GM12878 (cell line): Measurements from ENCODE around the gene CRYBA1. TPM values are rescaled to one million over a fixed set of nuclear protein-coding genes. Genes with fewer than 3 reads are reported as not detected.

Source experiments
- ATAC-seq: fragments of 200-7000 bp; cut with Tn5 transposase; 3 replicates; pipeline ENCODE4 v1.9.1; 2020; ENCODE audit warnings: mild to moderate bottlenecking, moderate library complexity
- BruUV-seq: library from RNA; stranded (reverse); fragments of 400-500 nt; replicated peaks from 2 replicates; lab custom pipeline; 2021; lab: Mats Ljungman, UMichigan
- CTCF ChIA-PET: fragments of 300-600 bp; sonication (Branson Sonifier 250); formaldehyde crosslinking; extraction: SDS; loops from one replicate; lab custom pipeline; 2021; ENCODE audit warnings: inconsistent platforms; lab: Yijun Ruan, JAX
- POLR2A ChIA-PET: fragments of 350-600 bp; formaldehyde crosslinking; extraction: SDS; loops from one replicate; lab custom pipeline; 2021; ENCODE audit warnings: inconsistent platforms; lab: Charles Lee
- RAD21 ChIA-PET: fragments of 300-600 bp; sonication (Branson Sonifier 250); formaldehyde crosslinking; loops from one replicate; lab custom pipeline; 2023; ENCODE audit warnings: antibody characterized with exemption; ENCODE audit not compliant: unreplicated experiment; lab: Charles Lee
- SMC1A ChIA-PET: fragments of 300-600 bp; sonication (Branson Sonifier 250); formaldehyde crosslinking; loops from one replicate; lab custom pipeline; 2023; ENCODE audit not compliant: unreplicated experiment, uncharacterized antibody; lab: Charles Lee
- DNase-seq: peaks from one replicate; pipeline ENCODE4 v3.0.0-alpha.2; 2011; ENCODE audit warnings: low read depth, low spot score
- FAIRE-seq: peaks from 3 replicates; lab custom pipeline; 2011; peaks lifted over from hg19 to GRCh38; lab: Jason Lieb, UNC
- H2AFZ ChIP-seq: 2 replicates; pipeline ENCODE4 v1.6.0; 2011; ENCODE audit warnings: low read depth, low read length, control low read depth; ENCODE audit not compliant: control insufficient read depth
- H3K27ac ChIP-seq: 2 replicates; pipeline ENCODE4 v1.5.1; 2011; ENCODE audit warnings: control low read depth; ENCODE audit not compliant: control insufficient read depth, insufficient read depth
- H3K27me3 ChIP-seq, 2 experiments: replicated peaks in 1 of 2; 2 replicates each; pipeline versions ENCODE4 v1.6.0 to v1.6.1; 2011; ENCODE audit warnings: low read length in 1 of 2; ENCODE audit not compliant: control insufficient read depth in 2 of 2, insufficient read depth in 2 of 2
- H3K36me3 ChIP-seq, 2 experiments: 2 replicates each; pipeline ENCODE4 v1.5.1; 2011; ENCODE audit warnings: low read length in 1 of 2; ENCODE audit not compliant: control insufficient read depth in 2 of 2, insufficient read depth in 2 of 2
- H3K4me1 ChIP-seq: 2 replicates; pipeline ENCODE4 v1.6.1; 2011; ENCODE audit warnings: mild to moderate bottlenecking, low read length, moderate library complexity, mixed read lengths; ENCODE audit not compliant: control insufficient read depth, insufficient read depth
- H3K4me2 ChIP-seq: 2 replicates; pipeline ENCODE4 v1.6.0; 2011; ENCODE audit warnings: control low read depth; ENCODE audit not compliant: control insufficient read depth, insufficient read depth
- H3K4me3 ChIP-seq: fragments of 200-600 bp; sonication (generic); 2 replicates; pipeline ENCODE4 v1.5.1; 2016
- H3K79me2 ChIP-seq: 2 replicates; pipeline ENCODE4 v1.6.0; 2011; ENCODE audit warnings: low read length; ENCODE audit not compliant: control insufficient read depth, insufficient read depth
- H3K9ac ChIP-seq: 2 replicates; pipeline ENCODE4 v1.8.0; 2011; ENCODE audit warnings: low read length, control low read depth, mixed read lengths; ENCODE audit not compliant: control insufficient read depth, insufficient read depth
- H3K9me3 ChIP-seq: replicated peaks from 3 replicates; pipeline ENCODE4 v1.5.1; 2011; ENCODE audit warnings: mild to moderate bottlenecking, low read length; ENCODE audit not compliant: control insufficient read depth, insufficient read depth
- H4K20me1 ChIP-seq: 2 replicates; pipeline ENCODE4 v1.6.0; 2011; ENCODE audit not compliant: control insufficient read depth, insufficient read depth
- CEBPZ ChIP-seq: fragments of 150-350 bp; IDR thresholded peaks from 2 replicates; pipeline ENCODE4 v1.6.1; 2016; ENCODE audit warnings: low read depth, low read length
- CREB1 ChIP-seq: IDR thresholded peaks from 2 replicates; pipeline ENCODE4 v1.6.1; 2012; ENCODE audit warnings: low read depth, mild to moderate bottlenecking, inconsistent platforms
- E2F8 ChIP-seq: fragments of 450-650 bp; IDR thresholded peaks from 2 replicates; pipeline ENCODE4 v1.6.1; 2018; ENCODE audit warnings: mild to moderate bottlenecking, low read depth, moderate library complexity; ENCODE audit not compliant: partially characterized antibody
- NR2C1 ChIP-seq: fragments of 450-650 bp; IDR thresholded peaks from 2 replicates; pipeline ENCODE4 v1.6.1; 2017; ENCODE audit warnings: antibody characterized with exemption, mild to moderate bottlenecking, moderate library complexity
- NR2C2 ChIP-seq: IDR thresholded peaks from 2 replicates; pipeline ENCODE4 v1.6.1; 2011; ENCODE audit warnings: borderline replicate concordance, low read depth; ENCODE audit not compliant: control insufficient read depth, insufficient read length
- PML ChIP-seq: IDR thresholded peaks from 2 replicates; pipeline ENCODE4 v1.6.1; 2012; ENCODE audit warnings: low read length, inconsistent platforms
- POLR2AphosphoS5 ChIP-seq: IDR thresholded peaks from 2 replicates; pipeline ENCODE4 v1.6.1; 2011; ENCODE audit warnings: mild to moderate bottlenecking, low read length, inconsistent platforms
- RELA ChIP-seq: fragments of 450-650 bp; IDR thresholded peaks from 2 replicates; pipeline ENCODE4 v1.8.0; 2014; ENCODE audit warnings: borderline replicate concordance; ENCODE audit not compliant: partially characterized antibody
- RUNX3 ChIP-seq: IDR thresholded peaks from 2 replicates; pipeline ENCODE4 v1.6.1; 2012; ENCODE audit warnings: low read length, inconsistent platforms
- WRNIP1 ChIP-seq: IDR thresholded peaks from 2 replicates; pipeline ENCODE4 v1.6.1; 2011; ENCODE audit warnings: low read depth, low read length, improper control_type of control experiment, borderline replicate concordance
- ZNF24 ChIP-seq: fragments of 450-650 bp; IDR thresholded peaks from 2 replicates; pipeline ENCODE4 v1.6.1; 2017; ENCODE audit warnings: antibody characterized with exemption, mild to moderate bottlenecking
- ZNF592 ChIP-seq: fragments of 450-650 bp; IDR thresholded peaks from 2 replicates; pipeline ENCODE4 v1.6.1; 2017; ENCODE audit warnings: mild to moderate bottlenecking, moderate library complexity
- ZNF622 ChIP-seq: fragments of 450-650 bp; IDR thresholded peaks from 2 replicates; pipeline ENCODE4 v1.6.1; 2017; ENCODE audit warnings: mild to moderate bottlenecking, inconsistent platforms
- WGBS: methylation state at CpG from one replicate; pipeline ENCODE4 v1.1.6; 2016; ENCODE audit warnings: low lambda C conversion rate; ENCODE audit not compliant: insufficient replicate concordance, insufficient coverage; ENCODE audit errors: missing lambda C conversion rate; 5-methylcytosine and 5-hydroxymethylcytosine counted together
- in situ Hi-C: fragments of 300-500 bp; cut with MboI; formaldehyde crosslinking; loops from 9 replicates; pipeline ENCODE4 v1.14.3; 2018; ENCODE audit warnings: mixed read lengths
- intact Hi-C: fragments of 100-400 bp; cut with micrococcal nuclease; formaldehyde crosslinking; loops from one replicate; pipeline ENCODE4 v1.14.2; 2022; ENCODE audit not compliant: unreplicated experiment
- polyA plus RNA-seq, 11 experiments: library from polyadenylated mRNA; depleted of rRNA in 4 of 11; unstranded in 6 of 11; stranded (reverse) in 5 of 11; fragments of >200 nt; fragmentation: Nextera tagmentation in 4 of 11; fragmentation: Illumina TruSeq in 1 of 11; extraction: Ambion mirVana in 4 of 11; extraction: Trizol in 1 of 11; gene quantifications; 1 replicate in 1 of 11; 2 replicates in 10 of 11; pipeline versions ENCODE4 v1.2.1 to v1.2.3, GENCODE V29; 2011 to 2016; ENCODE audit warnings: inconsistent platforms in 2 of 11, missing spikeins in 2 of 11, low read depth in 1 of 11
- total RNA-seq, 4 experiments: library from RNA; depleted of rRNA in 3 of 4; stranded (reverse); fragments of >200 nt in 3 of 4; fragmentation: Illumina TruSeq in 1 of 4; extraction: Trizol in 1 of 4; gene quantifications; 2 replicates each; pipeline versions ENCODE4 v1.2.1 to v1.2.3, GENCODE V29; 2013 to 2021

CRYBA1 gene
- total and polyA plus RNA-seq, 10 of the 15 experiments (the other 5 are each of a cell fraction or from before 2014, with no cell fraction given), result not detected

- TF ChIP-seq CEBPZ, result no peak
- TF ChIP-seq RELA, result no peak
- no peak for TF ChIP-seq CREB1
- TF ChIP-seq POLR2AphosphoS5, result no peak
Measured at GRCh38 chr17:29245401-29245800, 1.3 kb upstream of the CRYBA1 start (continued).

GRCh38 chr17:29247219-29247618, 560 bp downstream of the CRYBA1 start:
- TF ChIP-seq ZNF24 (no peak), NR2C2 (no peak), ZNF592 (no peak), PML (no peak), E2F8 (no peak), ZNF622 (no peak), WRNIP1 (no peak), NR2C1 (no peak), RUNX3 (no peak)
- Histone ChIP-seq H4K20me1 (no peaks in the 10 kb centered on the region), H3K9ac (no peak overlapping the region), H3K9me3 (no peaks in the 10 kb centered on the region), H3K4me1 (no peaks in the 10 kb centered on the region), H3K27ac (no peak overlapping the region), H3K4me3 (no peak overlapping the region), H3K4me2 (no peak overlapping the region), H3K36me3 (no peaks in the 10 kb centered on the region), H2AFZ (no peak overlapping the region), H3K27me3 (no peaks in the 10 kb centered on the region), H3K79me2 (no peaks in the 10 kb centered on the region)
- RAD21 ChIA-PET, result no interaction called here
- DNase-seq, result no peak
- CTCF ChIA-PET, result no interaction called here
- intact Hi-C loops, result no loop called here
- in situ Hi-C loops, result no loop called here
- SMC1A ChIA-PET, result interaction anchor here (0.6 kb wide), 1 partner anchor 11 kb away, joined by 3 read pairs; no protein-coding TSS in a partner anchor
- 0% methylated on average over 2 of the region's 2 CpGs for WGBS
- no peak for ATAC-seq
- no TSS peak for BruUV-seq
- no peak for FAIRE-seq
- POLR2A ChIA-PET, result no interaction called here
